Erythroblast (primary cell): ENCODE data around the gene GSK3A.

Source experiments
- DNase-seq, 2 experiments: peaks; one replicate each; lab custom pipeline; 2025; lab: John Stamatoyannopoulos, UW
- GATA1 ChIP-seq: IDR thresholded peaks from 2 replicates; pipeline ENCODE4 v1.6.1; 2011; ENCODE audit warnings: low read depth, mild to moderate bottlenecking, control low read depth, low read length, moderate library complexity
- POLR2A ChIP-seq: IDR thresholded peaks from 2 replicates; pipeline ENCODE4 v1.6.1; 2011; ENCODE audit warnings: mild to moderate bottlenecking, low read length

GSK3A gene

GRCh38 chr19:42242069-42242511 is 312 bp downstream of the GSK3A start:
- TF ChIP-seq POLR2A (no peak), GATA1 (no peak)
- peak; percentile 64 to 75 for DNase-seq

GRCh38 chr19:42241279-42241678 is 1.1 kb downstream of the GSK3A start:
- no peak for DNase-seq

DNA sequence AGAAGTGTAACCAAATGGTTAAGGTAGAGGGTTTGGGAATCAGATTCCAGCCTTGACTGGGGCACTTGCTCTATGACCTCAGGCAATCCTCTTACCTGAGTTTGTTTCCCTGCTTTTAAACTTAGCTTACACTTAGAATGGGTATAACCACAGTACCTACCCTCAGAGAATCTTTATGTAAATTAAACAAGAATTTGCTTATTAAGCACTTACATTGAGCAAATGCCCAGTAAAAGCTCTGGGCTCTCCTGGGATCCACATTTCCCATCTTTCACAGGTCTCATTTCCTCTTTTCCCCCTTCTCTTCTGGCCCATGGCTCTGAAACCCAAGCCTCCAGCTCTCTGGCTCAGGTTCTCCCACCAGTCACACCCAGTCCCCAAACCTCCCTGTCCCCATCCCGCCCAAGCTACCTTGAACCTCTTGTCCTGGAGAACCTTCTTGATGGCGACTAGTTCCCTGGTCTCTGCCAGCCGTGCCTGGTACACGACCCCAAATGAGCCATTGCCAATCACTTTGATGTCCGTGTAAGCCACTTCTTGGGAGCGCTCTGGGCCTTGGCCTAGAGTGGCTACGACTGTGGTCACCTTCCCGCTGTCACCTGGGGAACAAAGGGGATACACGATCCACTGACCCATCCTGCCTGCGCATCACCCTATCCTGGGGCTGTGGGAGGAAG is 2.7 kb downstream of the GSK3A start:
- TF ChIP-seq POLR2A (no peak), GATA1 (no peak)
- DNase-seq = no peak

More at GRCh38 chr19:42241279-42241678, 1.1 kb downstream of the GSK3A start:
- TF ChIP-seq POLR2A (no peak), GATA1 (no peak)

- DNase-seq = no peak
- TF ChIP-seq GATA1 = no peak
- no peak for TF ChIP-seq POLR2A
Measured at GRCh38 chr19:42235181-42235580, 7.2 kb downstream of the GSK3A start.

GRCh38 chr19:42234364-42234763 is 8.0 kb downstream of the GSK3A start:
- no peak for TF ChIP-seq GATA1
- no peak for TF ChIP-seq POLR2A
- no peak for DNase-seq

DNA sequence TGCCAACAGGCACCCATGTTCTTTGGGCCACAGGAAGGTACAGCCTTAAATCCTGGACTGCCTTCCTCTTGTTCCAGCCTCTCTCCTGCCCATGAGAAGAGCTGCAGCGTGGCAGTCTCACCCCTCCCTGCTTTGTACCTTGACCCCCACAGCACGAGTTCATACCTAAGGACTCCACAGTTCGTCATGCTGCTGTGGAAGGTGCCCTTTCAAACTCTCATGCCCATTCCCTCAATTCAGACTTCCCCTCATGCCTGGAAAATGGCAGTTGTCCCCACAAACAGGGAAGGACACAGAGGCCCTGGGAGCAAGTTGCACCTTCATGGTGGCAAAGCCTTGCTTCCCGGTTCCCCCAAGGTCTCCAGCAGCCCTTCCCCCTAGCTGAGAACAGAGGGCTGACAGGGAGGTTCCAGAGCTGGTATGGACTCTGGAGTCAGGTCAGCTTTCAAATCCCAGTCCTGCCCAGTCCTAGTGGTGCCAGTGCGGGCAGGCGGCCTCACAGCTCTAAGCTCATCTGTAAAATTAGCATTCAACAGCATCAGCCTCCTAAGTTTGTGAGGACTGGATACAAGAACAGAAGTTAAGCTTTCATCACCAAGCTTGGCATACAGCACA is 8.6 kb downstream of the GSK3A start:
- TF ChIP-seq POLR2A (no peak), GATA1 (no peak)
- no peak for DNase-seq

DNA sequence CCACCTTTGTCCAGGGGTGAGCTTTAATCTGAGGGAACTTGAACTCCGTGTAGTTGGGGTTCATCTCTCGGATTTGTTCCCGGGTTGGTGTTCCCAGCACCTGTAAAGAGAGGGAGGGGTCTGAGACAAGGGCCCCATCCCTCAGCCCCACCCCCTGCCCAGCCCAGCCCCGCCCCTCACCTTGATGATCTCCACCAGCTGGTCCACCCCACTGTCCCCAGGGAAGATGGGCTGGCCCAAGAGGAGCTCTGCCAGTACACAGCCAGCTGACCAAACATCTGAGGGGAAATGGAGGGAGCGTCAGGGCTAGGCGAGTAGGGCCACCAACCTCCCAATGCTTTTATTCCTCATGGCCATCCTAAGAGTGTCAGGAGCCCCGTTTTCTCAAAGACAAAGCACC is 9.3 kb downstream of the GSK3A start:
- TF ChIP-seq POLR2A (no peak), GATA1 (no peak)

DNA sequence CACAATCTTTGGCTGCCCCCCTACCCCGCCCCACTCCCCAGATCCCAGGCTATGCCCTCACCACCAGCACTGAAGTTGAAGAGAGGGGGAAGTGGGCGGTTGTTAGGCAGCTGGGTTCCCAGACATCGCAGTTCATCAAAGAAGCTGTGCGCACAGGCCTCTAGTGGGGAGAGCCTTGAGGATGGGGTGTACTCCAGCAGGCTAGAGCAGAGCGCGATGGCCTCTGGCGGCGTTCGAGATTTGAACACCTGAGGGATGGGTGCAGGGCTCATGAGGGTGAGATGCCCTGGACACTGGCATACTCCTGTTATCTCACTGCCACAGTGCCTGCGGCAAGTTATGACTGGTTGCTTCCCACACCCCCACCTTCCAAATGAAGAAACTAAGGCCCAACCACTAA is 10.0 kb downstream of the GSK3A start:
- DNase-seq = no peak
- TF ChIP-seq POLR2A (no peak), GATA1 (no peak)

More for the DNA sequence above, 9.3 kb downstream of the GSK3A start:
- no peak for DNase-seq

DNA sequence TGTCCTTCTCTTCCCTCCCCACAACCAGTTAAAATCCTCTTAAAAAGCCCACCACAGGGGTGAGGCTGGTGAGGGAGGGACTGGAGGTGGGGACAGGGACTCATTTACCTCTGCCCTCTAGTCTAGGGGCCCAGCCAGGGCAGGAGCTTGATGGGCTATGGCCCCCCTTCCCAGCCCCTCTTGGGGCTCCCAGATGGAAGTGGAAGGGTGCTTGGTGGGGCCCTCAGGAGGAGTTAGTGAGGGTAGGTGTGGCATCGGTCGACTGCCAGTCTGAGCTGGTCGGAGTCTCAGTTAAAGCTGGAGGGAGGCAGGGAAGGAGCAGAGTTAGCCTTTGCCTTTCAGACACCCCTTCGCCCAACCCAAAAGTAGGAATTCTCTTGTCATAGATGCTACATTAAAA is 11.8 kb downstream of the GSK3A start:
- TF ChIP-seq POLR2A = no peak
- no peak for TF ChIP-seq GATA1
- DNase-seq = no peak

- DNase-seq = peak; percentile 89 to 90
Measured at GRCh38 chr19:42229855-42230351, 12.5 kb downstream of the GSK3A start.

DNA sequence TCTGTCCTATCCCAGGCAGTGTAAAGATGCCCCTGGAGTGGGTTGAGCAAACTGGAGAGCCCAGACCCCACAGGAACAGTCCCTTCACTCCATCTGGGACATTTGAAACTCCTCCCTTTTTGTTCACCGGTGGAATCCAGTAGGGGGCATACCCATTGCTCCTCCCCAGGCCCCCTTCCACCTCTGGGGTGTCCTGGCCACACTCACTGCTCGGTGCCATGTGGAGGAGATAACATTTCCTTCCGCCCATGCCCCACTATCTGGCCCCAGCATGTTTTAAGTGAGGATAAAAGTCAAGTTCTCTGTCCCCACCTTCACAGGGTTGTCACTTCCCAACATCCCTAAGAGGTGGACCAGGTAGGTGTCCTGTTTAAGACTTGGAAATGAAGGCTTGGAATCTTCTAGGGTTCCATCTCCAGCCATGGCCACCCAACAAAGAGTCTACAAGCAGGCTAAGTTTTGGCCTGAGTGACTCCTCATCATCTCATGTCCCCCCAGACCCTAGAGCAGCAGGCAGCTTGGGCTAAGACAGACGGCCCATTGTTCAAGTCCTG is 13.0 kb downstream of the GSK3A start:
- DNase-seq = peak; percentile 87 to 93
- TF ChIP-seq POLR2A (no peak), GATA1 (no peak)

More at GRCh38 chr19:42229855-42230351, 12.5 kb downstream of the GSK3A start:
- peak; percentile 53 for TF ChIP-seq POLR2A
- TF ChIP-seq GATA1 = no peak

- TF ChIP-seq GATA1 (no peak), POLR2A (no peak)
- DNase-seq = peak; percentile 42 to 68
Measured at GRCh38 chr19:42228641-42229040, 13.8 kb downstream of the GSK3A start.

DNA sequence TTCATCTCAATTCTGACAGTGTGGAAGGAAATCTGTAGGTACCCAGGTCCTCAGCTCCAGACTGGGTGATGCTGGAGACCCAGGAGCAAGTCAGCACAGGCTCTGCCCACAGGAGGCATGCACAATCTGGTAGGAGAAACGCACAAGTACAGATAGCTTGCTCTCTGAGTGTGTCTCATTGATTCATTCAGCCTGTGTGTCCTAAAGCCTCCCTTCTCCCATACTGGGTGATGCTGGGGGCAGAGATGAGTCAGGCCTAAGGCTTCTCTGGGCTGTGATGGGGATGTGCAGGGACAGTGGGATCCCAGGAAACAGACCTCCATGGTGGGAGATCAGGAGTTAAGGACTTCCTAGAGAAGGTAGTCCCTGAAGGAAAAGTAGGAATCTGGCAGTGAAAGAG is 15.5 kb downstream of the GSK3A start:
- DNase-seq = no peak
- TF ChIP-seq GATA1 (no peak), POLR2A (no peak)

- DNase-seq = no peak
- TF ChIP-seq POLR2A = no peak
- TF ChIP-seq GATA1 = no peak
Measured at GRCh38 chr19:42225718-42226292, 16.6 kb downstream of the GSK3A start.
